WI38 (cell line): Measurements from ENCODE around the gene LRP2.

Experiments used
- H3K4me3 ChIP-seq: 2 replicates; pipeline ENCODE4 v1.5.1; 2011; ENCODE audit warnings: low read depth, mild to moderate bottlenecking, control low read depth, low read length
- TF ChIP-seq, protein P1 (sequence below): IDR thresholded peaks from 2 replicates; pipeline ENCODE4 v1.5.1; 2012; ENCODE audit warnings: low read depth, mild to moderate bottlenecking, control low read depth, low read length

The LRP2 gene

DNA sequence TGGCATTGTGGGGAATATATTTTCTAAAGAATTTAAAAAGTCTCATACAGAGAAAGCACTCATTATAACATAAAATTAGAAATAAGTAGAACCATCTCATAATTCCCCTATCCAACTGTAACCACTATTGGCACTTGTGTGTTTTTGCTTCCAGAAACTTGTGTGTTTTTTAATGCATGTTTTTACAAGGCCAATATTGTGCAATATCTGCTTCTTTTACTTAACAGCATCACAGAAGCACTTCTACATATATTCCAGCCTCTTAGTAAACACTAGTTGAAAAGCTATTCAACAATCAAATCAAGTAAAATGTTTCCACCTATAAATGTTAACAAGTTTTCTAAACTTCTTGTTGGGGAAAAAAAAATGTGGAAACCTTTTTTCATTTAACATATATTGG, 132.7 kb downstream of the LRP2 start:
- TF ChIP-seq, protein P1, sequence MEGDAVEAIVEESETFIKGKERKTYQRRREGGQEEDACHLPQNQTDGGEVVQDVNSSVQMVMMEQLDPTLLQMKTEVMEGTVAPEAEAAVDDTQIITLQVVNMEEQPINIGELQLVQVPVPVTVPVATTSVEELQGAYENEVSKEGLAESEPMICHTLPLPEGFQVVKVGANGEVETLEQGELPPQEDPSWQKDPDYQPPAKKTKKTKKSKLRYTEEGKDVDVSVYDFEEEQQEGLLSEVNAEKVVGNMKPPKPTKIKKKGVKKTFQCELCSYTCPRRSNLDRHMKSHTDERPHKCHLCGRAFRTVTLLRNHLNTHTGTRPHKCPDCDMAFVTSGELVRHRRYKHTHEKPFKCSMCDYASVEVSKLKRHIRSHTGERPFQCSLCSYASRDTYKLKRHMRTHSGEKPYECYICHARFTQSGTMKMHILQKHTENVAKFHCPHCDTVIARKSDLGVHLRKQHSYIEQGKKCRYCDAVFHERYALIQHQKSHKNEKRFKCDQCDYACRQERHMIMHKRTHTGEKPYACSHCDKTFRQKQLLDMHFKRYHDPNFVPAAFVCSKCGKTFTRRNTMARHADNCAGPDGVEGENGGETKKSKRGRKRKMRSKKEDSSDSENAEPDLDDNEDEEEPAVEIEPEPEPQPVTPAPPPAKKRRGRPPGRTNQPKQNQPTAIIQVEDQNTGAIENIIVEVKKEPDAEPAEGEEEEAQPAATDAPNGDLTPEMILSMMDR = no peak
- H3K4me3 ChIP-seq = no peak overlapping the region

DNA sequence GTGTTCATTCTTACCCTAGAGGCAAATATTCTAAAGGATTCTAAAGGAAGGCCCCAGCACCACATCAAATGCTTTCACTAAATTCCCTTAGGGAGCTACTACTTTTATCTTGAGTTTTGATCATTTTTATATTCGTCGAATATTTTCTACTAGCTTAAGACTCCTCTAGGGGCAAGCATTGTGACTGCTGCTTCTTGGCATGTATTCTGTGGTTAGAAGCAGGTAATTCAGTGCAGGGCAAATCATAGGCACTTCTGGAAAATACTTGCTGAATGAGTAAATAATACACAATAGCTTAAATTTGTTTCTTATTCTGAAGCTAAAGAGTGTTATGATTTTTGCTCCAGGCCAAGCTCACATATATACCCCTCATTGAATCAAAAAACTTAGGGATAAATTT, 136.4 kb downstream of the LRP2 start:
- TF ChIP-seq, protein P1 = no peak
- no peak overlapping the region for H3K4me3 ChIP-seq

DNA sequence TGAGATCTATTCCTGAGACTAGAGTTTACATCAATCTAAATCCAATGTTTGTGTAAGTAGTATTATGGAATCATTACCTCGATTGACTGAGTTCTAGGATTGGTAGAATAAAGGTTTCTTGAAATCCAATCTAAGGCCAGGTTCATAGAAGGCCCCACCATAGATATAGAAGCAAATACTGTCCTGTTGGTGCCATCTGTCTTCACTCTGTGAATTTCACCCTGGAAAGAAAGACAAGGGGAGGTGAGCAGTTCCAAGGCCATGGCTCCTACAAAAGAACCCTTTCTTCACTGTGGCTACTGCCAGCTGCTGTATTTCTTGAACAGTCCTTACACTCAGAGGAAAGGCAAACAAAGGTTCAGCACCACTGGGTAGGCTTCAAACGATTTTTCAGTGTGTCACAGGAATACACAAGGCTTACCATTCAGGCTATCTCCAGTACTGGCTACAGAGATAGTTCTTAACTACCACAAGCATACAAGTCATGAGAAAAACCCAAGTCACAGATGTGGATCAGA, 137.0 kb downstream of the LRP2 start:
- no peak overlapping the region for H3K4me3 ChIP-seq
- TF ChIP-seq, protein P1 = no peak

DNA sequence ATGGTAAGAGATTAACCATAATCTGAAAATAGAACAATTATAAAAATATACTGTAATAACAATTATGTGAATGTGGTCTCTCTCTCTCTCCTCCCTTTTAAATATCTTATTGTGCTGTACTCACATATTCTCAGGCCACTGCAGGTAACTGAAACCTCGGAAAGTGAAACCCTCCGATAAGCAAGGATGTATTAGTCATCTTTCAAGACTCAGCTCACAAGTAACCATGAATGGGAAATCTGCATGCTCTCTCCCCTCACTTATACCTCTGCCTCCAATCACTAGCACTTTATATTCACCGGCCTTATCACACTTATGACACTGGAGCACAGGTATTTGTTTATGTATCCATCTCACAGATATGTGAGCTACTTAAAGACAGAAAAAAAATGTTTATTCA, 139.7 kb downstream of the LRP2 start:
- TF ChIP-seq, protein P1 = no peak

DNA sequence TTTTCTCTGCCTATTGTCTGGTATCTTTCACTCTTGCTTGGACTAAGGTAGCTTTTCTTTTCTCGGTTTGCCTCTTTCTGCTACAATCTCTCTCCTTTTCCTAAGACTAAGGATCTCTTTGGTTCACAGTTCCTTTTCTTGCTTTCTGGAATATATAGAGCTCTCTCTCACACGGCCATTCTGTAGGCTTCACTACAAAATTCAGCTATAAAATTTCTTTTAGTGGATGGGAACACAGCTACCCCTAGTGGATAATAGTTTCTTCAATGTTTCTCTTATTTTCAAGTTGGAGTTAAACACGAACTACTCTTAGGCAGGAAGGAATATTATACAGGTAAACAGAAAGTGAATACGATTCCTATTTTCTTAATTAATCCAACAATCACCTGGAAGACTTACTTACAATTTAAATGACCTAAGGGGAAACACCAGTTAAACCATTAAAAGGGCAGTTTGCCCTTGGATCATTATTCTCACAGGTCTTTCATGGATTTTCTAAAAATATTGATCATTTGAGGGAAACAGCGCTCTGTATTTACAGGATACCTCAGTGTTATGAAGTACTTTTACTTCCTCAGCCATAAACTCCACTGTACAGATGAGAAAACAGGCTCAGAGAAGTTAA, 140.5 kb downstream of the LRP2 start:
- TF ChIP-seq, protein P1 = no peak
- H3K4me3 ChIP-seq = no peak overlapping the region

More for the DNA sequence above, 139.7 kb downstream of the LRP2 start:
- H3K4me3 ChIP-seq = no peak overlapping the region

DNA sequence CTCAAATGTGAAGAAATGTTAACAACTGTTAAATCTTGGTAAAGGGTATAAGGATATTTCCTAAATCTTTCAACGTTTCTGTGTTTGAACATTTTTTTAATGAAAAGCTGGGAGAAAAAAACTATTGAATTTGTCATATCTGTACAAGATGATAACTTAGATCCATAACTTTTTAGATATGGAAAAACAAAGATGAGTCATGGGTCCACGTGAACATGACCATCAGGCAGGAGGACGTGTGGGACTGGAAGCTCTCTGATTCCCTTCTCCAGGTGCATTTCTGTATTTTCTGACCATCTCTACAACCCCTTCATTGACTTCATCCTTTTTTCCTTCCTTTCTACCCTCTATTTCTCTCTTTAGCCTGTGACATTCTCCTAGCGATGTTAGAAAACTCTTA, 151.4 kb downstream of the LRP2 start:
- no peak overlapping the region for H3K4me3 ChIP-seq
- TF ChIP-seq, protein P1 = no peak

DNA sequence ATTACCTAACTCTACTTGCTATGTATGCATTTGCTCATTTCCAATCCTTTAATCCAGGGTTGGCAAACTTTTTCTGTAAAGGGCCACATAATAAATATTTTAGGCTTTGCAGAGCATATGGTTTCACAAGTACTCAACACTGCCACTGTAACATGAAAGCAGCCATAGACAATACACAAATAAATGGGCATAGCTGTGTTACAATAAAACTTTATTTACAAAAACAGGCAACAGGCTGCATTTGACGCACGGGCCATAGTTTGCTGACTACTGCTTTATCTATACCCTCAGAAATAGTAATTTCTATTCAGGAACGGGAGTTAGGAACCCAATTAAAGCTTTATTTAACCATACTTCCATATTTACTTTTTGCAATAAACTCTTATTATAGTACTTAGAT, 154.3 kb downstream of the LRP2 start:
- TF ChIP-seq, protein P1 = no peak
- no peak overlapping the region for H3K4me3 ChIP-seq
